PFSK-1 (cell line): Measurements from ENCODE around the gene ESYT2.

Experiments
- FOXP2 ChIP-seq: optimal IDR thresholded peaks from 2 replicates; pipeline ENCODE3; 2011; ENCODE audit warnings: borderline replicate concordance, control low read depth, inconsistent platforms; ENCODE audit not compliant: insufficient read depth; ENCODE audit errors: extremely low read length, extremely low read depth
- POLR2AphosphoS5 ChIP-seq: IDR thresholded peaks from 2 replicates; pipeline ENCODE4 v1.6.1; 2012; ENCODE audit warnings: low read depth, mild to moderate bottlenecking, control low read depth, low read length, moderate library complexity
- REST ChIP-seq, 2 experiments: IDR thresholded peaks; 2 replicates each; pipeline versions ENCODE4 v1.6.1 to v1.8.0; 2011 to 2012; ENCODE audit warnings: low read depth in 2 of 2, low read length in 2 of 2, control low read depth in 1 of 2, inconsistent platforms in 1 of 2, mild to moderate bottlenecking in 1 of 2, moderate library complexity in 1 of 2; ENCODE audit not compliant: insufficient read depth in 1 of 2
- SIN3A ChIP-seq: IDR thresholded peaks from 2 replicates; pipeline ENCODE4 v1.6.1; 2012; ENCODE audit warnings: mild to moderate bottlenecking, low read length, moderate library complexity, borderline replicate concordance; ENCODE audit not compliant: insufficient read depth
- TAF1 ChIP-seq: IDR thresholded peaks from 2 replicates; pipeline ENCODE4 v1.6.1; 2012; ENCODE audit warnings: low read length, control low read depth, borderline replicate concordance; ENCODE audit not compliant: insufficient read depth

ESYT2 gene

DNA sequence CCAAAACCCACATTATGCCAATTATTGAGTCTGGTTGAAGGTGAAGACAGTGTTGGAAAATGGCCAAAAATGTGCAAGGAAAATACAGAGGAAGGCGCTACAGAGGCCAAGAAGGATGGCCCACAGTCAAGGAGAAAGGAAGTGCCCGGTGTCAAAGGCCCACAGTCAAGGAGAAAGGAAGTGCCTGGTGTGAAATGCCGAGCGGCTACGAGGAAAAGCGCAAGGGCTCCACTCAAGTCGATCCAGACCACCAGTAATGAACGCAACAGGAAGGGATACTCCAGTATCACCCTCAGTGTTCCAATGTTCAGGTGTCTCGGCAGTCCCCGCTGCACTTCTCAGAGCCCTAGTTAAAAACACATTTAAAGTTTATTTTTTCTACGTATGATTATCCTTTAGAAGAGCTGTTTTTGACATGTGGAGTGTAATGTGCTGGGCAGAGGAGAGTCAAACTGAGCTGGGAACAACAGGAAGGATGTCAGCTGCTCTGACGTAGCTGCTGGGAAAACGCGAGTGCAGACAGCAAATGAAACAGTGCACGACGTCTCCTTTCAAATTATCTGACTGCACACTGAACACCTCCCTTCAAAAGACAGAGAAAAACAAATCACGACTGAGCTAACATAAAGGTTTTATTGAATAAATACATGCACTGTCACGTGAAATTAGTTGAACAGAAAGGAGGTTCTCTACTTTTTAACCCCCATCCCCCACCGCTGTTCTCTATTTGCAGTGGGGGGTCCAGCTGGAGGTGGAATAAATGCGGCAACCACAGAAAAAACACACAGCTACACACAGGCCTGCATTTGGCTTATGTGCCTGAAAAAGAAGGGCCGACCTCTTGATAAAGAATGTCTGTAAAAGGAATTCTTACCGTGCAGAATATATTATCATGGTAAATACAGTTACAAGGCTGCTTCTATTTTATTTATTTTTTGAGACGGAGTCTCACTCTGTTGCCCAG, 98.6 kb downstream of the ESYT2 start:
- TF ChIP-seq FOXP2 (peak; percentile 60), TAF1 (no peak), REST (IDR thresholded peaks at IDR 0.05; ENCODE audit: insufficient read depth in 1 of 2, low read depth in 2 of 2, low read length in 2 of 2) (no peak)

GRCh38 chr7:158729646-158730382, 99.5 kb downstream of the ESYT2 start:
- TF ChIP-seq POLR2AphosphoS5 (no peak), SIN3A (no peak), REST (IDR thresholded peaks at IDR 0.05; ENCODE audit: insufficient read depth in 1 of 2, low read depth in 2 of 2, low read length in 2 of 2) (no peak), FOXP2 (no peak), TAF1 (no peak)

DNA sequence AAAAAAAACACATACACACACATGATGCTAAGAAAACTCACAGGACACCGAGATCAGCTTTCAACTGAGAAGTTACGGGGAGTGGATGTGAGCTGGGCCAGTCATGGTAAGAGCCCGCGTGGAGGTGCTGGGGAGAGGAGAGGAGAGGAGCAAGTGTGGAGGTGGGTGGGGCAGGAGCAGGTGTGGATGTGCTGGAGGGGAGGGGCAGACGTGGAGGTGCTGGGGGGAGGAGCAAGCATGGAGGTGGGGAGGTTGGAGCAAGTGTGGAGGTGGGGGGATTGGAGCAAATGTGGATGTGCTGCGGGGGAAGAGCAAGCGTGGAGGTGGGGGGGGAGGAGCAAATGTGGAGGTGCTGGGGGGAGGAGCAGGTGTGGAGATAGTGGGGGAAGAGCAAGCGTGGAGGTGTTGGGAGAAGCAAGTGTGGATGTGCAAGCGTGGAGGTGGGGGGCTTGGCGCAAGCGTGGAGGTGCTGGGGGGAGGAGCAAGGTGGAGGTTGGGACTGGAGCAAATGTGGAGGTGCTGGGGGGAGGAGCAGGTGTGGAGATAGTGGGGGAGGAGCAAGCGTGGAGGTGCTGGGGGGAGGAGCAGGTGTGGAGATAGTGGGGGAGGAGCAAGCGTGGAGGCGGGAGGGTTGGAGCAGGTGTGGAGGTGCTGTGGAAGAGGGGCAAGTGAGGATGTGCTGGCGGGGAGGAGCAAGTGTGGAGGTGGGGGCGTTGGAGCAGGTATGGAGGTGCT, 100.2 kb downstream of the ESYT2 start:
- TF ChIP-seq TAF1: no peak
- no peak for TF ChIP-seq REST (IDR thresholded peaks at IDR 0.05; ENCODE audit: insufficient read depth in 1 of 2, low read depth in 2 of 2, low read length in 2 of 2)

- no peak for TF ChIP-seq FOXP2
- no peak for TF ChIP-seq POLR2AphosphoS5
- no peak for TF ChIP-seq TAF1
- TF ChIP-seq SIN3A: no peak
- TF ChIP-seq REST (IDR thresholded peaks at IDR 0.05; ENCODE audit: insufficient read depth in 1 of 2, low read depth in 2 of 2, low read length in 2 of 2): no peak
Observed at GRCh38 chr7:158727690-158728089, 101.6 kb downstream of the ESYT2 start.
